GM18861 (cell line): ENCODE data around the gene CORO2B.

Experiments used
- ATAC-seq: cut with Tn5 transposase; IDR thresholded peaks from one replicate; pipeline ENCODE4 v1.9.1; 2021; ENCODE audit not compliant: unreplicated experiment

Gene CORO2B

DNA sequence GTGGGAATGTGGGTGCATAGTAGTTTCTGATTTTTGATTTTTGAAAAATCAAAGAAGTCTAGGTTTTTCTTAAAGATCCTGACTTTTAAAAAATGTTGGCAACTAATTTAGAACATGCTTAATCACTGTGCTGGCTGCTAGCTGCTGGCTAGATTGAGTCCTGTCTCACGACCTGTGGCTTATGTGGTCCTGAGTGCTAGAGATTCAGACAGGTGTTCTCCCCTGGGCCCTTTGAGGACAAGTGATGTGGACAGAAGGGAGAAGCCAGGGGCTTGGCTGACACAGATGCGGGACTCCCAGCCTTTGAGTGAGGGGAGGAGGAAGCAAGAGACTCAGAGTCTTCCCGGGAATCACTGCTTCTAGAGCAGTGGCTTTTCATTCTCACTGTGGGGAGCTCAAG, 47.5 kb downstream of the CORO2B start:
- no peak for ATAC-seq

DNA sequence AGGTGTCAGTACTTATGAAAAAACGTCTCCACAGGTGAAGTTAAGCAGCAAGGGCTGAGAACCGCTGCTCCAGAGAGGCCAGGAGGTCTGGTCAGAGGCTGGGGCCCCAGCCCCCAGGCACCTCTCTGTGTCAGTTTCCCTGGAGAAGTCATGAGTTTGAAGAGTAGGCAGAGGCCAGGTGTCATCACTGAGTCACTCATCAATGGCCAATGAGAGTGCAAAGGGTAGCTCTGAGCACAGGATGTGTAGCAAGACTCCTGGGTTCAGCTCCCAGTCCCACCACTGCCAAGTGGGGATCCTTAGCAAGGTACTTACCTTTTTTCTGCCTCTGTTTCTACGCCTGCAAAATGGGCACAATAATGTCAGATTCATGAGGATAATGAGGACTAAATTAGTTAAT, 47.9 kb downstream of the CORO2B start:
- no peak for ATAC-seq

GRCh38 chr15:68627476-68627875, 48.7 kb downstream of the CORO2B start:
- no peak for ATAC-seq

GRCh38 chr15:68627995-68628394, 49.2 kb downstream of the CORO2B start:
- no peak for ATAC-seq

DNA sequence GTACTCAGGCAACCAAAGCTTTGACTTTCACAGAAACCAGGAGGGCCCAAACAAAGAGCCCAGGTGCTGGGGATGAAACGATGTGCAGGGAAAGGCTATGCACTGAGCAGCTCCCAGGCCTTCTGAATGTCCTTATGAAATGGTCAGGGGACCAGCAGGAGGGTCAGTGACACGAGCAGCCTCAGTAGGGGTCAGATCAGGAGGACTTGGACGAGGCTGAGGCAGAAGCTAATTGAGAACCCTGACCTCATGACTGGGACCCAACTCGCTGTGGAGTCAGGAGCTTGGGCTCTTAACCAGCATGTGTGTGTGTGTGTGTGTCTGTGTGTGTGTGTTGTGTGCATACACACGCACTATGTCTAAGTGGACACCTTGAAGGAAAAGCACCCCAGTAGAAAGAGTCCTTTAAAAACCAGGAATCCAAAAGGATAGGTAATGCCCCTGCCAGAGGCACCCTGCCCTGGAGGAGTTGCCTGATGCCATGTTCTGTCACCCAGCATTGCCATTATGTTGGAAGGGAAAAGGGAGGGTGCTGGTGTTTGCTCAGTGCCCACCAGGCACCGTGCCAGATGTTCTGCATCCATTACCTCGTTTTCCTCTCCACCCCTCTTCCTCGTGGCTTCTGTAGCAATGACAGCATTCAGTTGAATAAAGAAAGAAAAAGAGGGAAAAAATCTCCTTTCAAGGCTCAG, 50.9 kb downstream of the CORO2B start:
- no peak for ATAC-seq

GRCh38 chr15:68630211-68630555, 51.4 kb downstream of the CORO2B start:
- no peak for ATAC-seq

DNA sequence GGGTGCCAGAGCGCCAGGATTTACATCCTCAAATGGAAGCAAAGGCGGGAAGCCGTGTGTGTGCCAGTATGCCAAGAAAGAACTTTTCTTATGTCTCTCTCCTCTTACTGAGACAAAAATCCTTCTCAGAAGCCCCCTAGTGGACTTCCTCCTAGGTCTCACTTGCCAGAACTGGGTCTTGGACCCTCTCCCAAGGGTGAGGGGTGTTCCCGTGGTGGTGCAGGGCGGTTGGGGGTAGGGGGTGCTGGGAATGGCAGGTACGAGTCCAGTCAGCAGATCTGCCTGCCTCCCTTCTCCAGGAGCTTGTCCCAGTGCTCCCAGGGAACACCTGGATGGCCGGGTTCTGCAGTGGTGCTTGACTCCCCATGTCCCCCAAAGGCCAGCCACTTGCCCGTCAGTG, 52.0 kb downstream of the CORO2B start:
- no peak for ATAC-seq

DNA sequence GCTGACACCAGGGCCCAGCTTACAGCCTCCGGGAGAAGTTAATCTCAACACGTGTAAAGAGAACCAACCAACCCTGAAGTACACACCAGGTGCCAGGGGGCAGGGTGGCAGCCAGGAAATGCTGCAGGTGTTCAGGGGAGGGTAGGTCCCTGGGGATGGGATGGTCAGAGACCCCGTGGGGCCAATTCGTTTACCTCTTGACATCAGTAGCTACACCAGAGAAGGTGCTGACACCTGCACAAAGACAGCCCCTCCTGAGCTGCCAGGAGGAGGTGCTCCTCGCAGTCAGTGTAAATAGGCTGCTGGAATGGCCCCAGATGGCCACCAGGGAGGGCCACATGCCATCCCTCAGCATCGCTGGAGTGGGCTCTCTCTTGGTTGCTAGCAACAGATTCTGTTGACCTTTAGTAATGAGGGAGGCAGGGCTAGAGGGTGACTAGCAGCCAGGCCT, 52.8 kb downstream of the CORO2B start:
- no peak for ATAC-seq

DNA sequence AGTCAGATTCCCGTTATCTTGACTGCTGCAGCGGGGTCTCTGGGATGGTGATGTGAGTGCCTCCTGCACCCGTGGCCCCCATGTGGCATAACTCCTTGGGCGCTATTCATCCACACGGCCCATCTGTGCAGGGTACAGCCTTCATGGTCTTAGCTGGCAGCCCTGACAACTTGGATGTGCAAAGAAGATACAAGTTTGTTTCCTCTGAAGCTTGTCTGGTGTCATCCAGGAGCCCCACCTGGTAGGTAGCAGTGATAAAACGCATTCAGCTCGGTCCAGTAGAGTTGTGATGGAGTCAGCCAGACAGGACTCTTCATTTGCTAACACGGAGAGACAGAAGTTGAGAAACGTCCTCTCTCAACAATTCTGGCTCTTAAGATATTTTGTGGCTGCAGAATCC, 53.3 kb downstream of the CORO2B start:
- ATAC-seq, result no peak

- ATAC-seq, result no peak
These were observed 54.7 kb downstream of the CORO2B start for GRCh38 chr15:68633231-68634121.

DNA sequence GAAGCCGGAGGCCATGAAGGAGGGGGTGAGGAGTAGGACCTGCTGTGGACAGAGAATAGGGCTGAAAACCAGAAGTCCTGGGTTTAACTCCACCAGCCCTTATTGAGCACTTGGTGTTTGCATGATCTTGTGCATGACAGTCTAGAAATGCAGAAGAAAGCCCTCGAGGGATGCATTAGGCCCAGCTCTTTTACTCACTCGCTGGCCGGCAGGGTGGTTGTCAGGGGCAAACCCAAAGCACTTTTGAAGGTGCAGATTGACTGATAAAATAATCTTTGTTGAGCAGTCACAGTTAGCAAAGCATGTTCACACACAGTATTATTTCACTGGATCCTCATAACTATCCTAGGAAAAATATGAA, 55.3 kb downstream of the CORO2B start:
- no peak for ATAC-seq

GRCh38 chr15:68634531-68634930, 55.7 kb downstream of the CORO2B start:
- no peak for ATAC-seq

GRCh38 chr15:68635141-68635540, 56.3 kb downstream of the CORO2B start:
- ATAC-seq, result no peak

- no peak for ATAC-seq
These were observed 57.5 kb downstream of the CORO2B start for GRCh38 chr15:68636256-68636655.

- ATAC-seq, result no peak
These were observed 59.1 kb downstream of the CORO2B start for GRCh38 chr15:68637767-68638404.

GRCh38 chr15:68638953-68639515, 60.2 kb downstream of the CORO2B start:
- ATAC-seq, result no peak

DNA sequence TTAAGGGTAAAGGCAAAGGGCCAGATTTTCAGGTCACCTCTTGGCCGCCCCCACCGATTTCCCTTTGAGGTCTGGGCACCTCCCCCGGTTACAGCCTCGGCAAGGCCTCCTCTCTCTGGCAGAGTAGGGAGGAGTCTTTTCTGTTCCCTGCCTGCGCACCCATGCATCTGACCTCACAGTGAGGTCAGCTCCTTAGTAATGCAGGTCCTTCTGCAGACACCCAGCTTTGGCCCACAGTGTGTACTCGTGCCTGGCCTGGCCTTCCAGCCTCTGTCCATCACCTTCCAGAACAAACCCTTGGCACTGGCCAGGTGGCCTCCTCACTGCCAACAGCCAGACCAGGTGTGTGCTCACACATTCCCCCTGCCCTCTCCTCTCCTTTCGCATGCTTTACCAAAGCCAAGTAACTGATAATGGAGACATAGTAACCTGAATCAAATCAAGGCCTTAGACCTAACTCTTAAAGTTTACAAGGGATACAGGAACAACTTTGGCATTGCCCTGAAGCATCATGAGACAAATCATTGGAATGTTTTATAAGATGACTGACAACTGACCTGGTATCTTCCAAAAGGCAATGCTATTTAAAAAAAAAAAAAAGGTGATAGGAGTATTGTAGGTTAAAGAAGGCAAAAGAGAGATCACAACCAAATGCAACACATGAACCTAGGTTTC, 61.3 kb downstream of the CORO2B start:
- no peak for ATAC-seq

DNA sequence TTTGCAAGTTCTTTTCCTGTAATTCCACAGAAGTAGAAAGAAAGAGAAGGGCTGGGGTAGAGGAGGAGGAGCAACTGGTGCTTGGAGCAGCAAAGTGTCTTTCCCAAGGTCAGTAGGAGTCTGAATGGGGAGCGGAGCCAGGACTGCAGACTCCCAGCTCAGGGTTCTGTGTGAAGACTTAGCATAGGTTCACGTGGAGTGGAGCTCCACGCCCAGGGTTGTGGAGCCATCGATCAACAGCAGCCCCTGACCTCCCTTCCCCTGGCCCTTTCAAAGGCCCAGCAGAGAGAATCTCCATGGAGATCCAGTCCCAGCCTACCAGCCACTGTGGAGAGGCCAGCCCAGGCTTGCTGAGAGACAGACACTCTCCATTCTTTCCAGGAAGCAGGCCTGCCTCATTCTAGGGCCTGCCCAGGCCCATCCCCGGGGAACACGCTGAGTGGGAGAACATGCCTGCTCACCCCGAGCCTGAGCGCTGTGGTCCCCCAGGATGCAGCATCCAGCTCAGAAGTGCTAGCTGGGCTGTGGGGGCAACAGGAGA, 62.1 kb downstream of the CORO2B start:
- ATAC-seq, result no peak

GRCh38 chr15:68641376-68641775, 62.6 kb downstream of the CORO2B start:
- no peak for ATAC-seq

DNA sequence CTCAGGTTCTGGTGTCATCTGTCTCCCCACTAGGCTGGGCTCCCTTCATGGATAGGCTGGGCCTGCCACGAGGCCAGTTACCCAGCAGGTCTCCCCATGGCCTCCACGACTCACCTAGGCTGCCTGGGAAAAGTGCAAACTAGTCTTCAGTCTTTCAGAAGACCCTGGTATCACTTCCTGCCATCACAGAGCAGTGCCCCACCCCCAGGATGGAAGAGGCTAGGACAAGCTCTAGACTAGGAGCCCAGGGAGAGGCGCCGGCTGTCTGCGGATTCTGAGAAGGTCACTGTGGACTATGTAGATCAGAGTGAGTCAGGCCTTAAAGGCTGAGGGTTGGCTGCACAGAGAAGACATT, 63.7 kb downstream of the CORO2B start:
- no peak for ATAC-seq
